ENCODE results near the gene CXADR.
"Not testable (repeated sequence)": the region's sequence is repeated elsewhere in the genome, so short reads cannot be mapped to it uniquely, and the experiment has no call there.

Gene CXADR

GRCh38 chr21:17506951-17507350, 5.9 kb upstream of the CXADR start:
- H3K4me3 ChIP-seq (ENCODE audit: low read length), result no peak overlapping the region
- TF ChIP-seq CTCF (conservative IDR thresholded peaks at IDR 0.05; ENCODE audit: low read depth, low read length), result no peak
- no peak for DNase-seq (ENCODE audit: low read depth)

- no peak overlapping the region for H3K4me3 ChIP-seq (ENCODE audit: low read length)
- DNase-seq (ENCODE audit: low read depth), result no peak
- no peak for TF ChIP-seq CTCF (conservative IDR thresholded peaks at IDR 0.05; ENCODE audit: low read depth, low read length)
Observed at GRCh38 chr21:17507591-17507990, 5.3 kb upstream of the CXADR start.

DNA sequence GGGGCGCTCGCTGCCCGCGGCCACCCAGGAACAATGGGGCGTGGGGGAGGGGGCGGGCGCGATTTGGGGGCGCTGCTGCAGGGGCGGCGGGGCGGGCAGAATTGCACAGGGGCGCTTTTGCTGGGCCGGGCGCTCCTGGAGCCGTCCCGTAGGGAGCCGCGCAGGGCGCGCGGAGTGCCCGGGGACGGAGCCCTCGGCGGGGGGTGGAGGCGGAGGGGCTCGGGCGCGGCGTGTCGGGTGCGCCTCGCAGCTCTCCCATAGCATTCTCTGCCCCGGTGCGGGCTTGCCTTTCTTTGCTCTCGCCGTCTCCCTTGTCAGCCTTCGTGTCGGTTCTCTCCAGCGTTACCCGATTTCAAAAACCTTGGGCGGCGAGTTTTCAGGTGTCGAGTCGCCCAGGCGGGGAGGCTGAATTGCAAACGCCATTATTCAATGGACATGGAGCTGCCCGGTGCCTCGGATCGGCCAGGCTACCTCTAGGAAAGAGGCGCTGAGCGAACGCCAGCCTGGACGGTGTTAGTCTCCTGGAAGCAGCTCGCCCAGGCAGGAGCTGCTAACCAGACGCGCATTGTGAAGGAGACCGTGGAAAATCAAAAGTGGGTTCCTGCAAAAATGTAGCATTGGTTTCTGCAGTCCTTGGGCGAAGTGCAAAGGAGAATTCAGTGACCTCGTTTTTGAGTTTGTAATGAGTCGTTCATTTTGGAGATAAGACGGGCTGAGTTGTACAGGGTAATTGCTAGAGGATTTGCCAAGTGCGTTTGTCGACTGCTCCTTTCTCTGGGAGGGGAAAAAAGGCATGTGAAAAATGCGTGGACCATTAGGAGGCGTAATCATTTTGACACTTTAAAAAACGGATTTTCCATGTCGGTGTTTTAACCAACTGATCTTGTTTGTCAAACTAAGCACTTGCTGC, 626 bp downstream of the CXADR start:
- no peak for DNase-seq (ENCODE audit: low read depth)
- TF ChIP-seq CTCF (conservative IDR thresholded peaks at IDR 0.05; ENCODE audit: low read depth, low read length), result peak; percentile 37
- H3K4me3 ChIP-seq (ENCODE audit: low read length), result peak overlapping the region; percentile 89

DNA sequence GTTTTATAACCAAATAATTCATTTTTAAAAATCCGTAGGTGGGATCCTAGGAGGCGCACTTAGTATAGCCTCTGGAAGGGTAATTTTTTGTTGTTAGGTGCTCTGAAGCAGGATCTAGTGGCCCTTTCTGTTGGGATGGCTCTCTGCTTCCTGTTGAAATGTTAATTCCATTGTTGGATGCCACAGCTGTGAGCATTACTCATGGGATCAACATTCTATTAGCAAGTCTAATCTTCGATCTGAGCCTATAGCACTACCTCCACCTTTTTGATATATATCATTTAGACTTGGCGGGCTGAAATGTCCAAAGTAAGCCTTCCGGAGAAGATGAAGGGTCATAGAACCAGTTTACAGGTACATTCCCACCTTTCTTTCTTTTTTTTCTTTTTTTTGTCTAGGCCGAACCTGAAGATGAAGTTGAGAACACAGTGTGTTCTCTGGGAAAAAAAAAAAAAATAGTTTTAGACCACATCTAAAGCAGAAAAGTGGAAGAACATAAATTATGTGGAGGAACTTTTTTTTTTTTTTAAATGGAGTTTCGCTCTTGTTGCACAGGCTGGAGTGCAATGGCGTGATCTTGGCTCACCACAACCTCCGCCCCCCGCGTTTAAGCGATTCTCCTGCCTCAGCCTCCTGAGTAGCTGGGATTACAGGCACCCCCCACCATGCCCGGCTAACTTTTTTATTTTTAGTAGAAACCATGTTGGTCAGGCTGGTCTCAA, 1.4 kb downstream of the CXADR start:
- peak overlapping the region; percentile 89 for H3K4me3 ChIP-seq (ENCODE audit: low read length)
- TF ChIP-seq CTCF (conservative IDR thresholded peaks at IDR 0.05; ENCODE audit: low read depth, low read length), result no peak
- DNase-seq (ENCODE audit: low read depth), result peak; percentile 43

GRCh38 chr21:17517008-17517407, 4.2 kb downstream of the CXADR start:
- not testable (repeated sequence) for H3K4me3 ChIP-seq (ENCODE audit: low read length); DNase-seq (ENCODE audit: low read depth)

GRCh38 chr21:17519208-17519738, 6.4 kb downstream of the CXADR start:
- no peak for DNase-seq (ENCODE audit: low read depth)
- H3K4me3 ChIP-seq (ENCODE audit: low read length), result no peak overlapping the region
- no peak for TF ChIP-seq CTCF (conservative IDR thresholded peaks at IDR 0.05; ENCODE audit: low read depth, low read length)

DNA sequence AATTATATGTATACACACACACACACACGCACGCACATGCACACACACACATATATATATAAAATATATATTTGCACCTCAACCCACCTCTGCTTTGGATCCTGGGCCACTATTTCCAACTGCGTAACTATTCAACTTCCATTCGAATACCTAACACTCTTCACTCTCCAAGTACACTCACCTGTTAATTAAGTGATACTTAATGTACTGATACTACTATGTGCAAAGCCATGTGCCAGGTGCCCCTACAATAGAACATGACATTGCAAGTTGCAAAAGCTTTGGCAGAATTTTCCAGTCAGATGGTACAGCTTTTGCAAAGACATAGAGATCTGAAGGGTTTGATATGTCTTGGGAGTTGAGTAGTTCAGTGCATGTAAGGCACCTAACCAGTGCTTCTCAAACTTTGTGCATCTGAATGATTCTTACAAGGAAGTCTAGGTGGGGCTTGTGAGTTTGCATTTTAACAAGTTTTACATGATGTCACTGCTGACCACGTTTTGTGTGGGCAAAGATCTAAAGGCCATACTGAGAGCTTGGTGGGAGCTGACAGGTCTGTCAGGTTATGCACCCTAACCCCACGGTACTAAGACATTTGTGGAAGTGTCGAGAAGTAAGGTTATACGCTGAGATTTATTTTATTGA, 7.2 kb downstream of the CXADR start:
- no peak for TF ChIP-seq CTCF (conservative IDR thresholded peaks at IDR 0.05; ENCODE audit: low read depth, low read length)
- H3K4me3 ChIP-seq (ENCODE audit: low read length), result no peak overlapping the region

More for the DNA sequence above, 7.2 kb downstream of the CXADR start:
- no peak for DNase-seq (ENCODE audit: low read depth)
